ENCODE results near the gene ASAP3. TPM values are rescaled to one million over a fixed set of nuclear protein-coding genes. Genes with fewer than 3 reads are reported as not detected.

ASAP3 gene
- total and polyA plus RNA-seq, 2 experiments from 2014 or later, result 28.8 to 45.1 TPM

DNA sequence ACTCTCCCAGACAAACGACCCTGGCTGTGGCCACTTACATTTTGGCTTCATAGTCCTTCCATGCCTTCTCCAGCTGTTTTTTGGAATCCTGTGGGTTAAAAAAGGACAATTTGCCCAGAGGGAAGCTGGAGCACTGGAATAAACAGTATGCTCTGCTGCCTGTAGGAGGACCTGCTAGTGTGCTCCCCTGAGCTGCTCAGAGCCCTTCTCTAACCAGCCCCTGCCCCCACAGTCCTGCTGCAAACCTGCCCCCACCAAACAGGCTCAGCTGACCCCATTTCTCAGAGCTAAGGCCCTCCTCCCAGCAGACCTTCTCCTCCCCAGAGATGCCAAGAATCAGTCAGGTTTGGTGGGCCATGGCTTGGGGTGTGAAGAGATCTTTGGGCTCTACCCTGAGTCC, 32.5 kb downstream of the ASAP3 start:
- H2AFZ ChIP-seq, result no peak overlapping the region
- WGBS (ENCODE audit: low lambda C conversion rate, missing lambda C conversion rate), result 86% methylated on average over 1 of the region's 1 CpG
- no peak overlapping the region for H3K27ac ChIP-seq
- no peaks in the 10 kb centered on the region for H3K4me1 ChIP-seq (ENCODE audit: insufficient read depth)
- no peaks in the 10 kb centered on the region for H3K27me3 ChIP-seq
- no peaks in the 10 kb centered on the region for H3K9me2 ChIP-seq (replicated peaks; ENCODE audit: insufficient read depth)
- no peaks in the 10 kb centered on the region for H3K36me3 ChIP-seq (replicated peaks; ENCODE audit: insufficient read depth, low read depth)
- no peak overlapping the region for H3K4me3 ChIP-seq
- DNase-seq (ENCODE audit: low spot score), result no peak
- TF ChIP-seq, protein P1, sequence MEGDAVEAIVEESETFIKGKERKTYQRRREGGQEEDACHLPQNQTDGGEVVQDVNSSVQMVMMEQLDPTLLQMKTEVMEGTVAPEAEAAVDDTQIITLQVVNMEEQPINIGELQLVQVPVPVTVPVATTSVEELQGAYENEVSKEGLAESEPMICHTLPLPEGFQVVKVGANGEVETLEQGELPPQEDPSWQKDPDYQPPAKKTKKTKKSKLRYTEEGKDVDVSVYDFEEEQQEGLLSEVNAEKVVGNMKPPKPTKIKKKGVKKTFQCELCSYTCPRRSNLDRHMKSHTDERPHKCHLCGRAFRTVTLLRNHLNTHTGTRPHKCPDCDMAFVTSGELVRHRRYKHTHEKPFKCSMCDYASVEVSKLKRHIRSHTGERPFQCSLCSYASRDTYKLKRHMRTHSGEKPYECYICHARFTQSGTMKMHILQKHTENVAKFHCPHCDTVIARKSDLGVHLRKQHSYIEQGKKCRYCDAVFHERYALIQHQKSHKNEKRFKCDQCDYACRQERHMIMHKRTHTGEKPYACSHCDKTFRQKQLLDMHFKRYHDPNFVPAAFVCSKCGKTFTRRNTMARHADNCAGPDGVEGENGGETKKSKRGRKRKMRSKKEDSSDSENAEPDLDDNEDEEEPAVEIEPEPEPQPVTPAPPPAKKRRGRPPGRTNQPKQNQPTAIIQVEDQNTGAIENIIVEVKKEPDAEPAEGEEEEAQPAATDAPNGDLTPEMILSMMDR (IDR thresholded peaks at IDR 0.05; ENCODE audit: poor library complexity), result no peak
- TF ChIP-seq EZH2 (IDR thresholded peaks at IDR 0.05; ENCODE audit: borderline replicate concordance) (no peak), EZH2phosphoT487 (IDR thresholded peaks at IDR 0.05; ENCODE audit: low read depth, severe bottlenecking, unreplicated experiment) (no peak)
- no peaks in the 10 kb centered on the region for H3K9me3 ChIP-seq (ENCODE audit: low read depth)
- H3K4me2 ChIP-seq, result no peak overlapping the region
- H3K79me2 ChIP-seq, result no peaks in the 10 kb centered on the region
- H4K20me1 ChIP-seq (ENCODE audit: insufficient read depth, poor library complexity, severe bottlenecking), result no peaks in the 10 kb centered on the region

DNA sequence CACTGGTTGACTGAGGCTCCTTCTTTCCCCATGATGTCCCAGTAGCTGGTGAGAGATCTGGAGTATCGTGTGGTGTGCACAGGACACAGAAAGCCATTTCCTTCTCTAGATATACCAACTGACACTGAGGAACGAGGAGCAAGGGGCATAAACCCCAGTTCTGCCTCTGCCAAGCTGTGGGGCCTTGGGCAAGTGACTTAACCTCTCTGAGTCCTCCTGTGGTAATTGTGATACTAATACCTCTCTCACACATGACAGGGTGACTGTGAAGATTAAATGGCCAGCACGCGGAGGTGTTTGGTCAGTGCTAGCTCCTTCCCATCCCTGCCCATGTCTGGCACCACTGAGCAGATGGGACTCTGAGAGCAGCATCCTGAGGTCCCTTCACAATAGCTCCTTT, 33.1 kb downstream of the ASAP3 start:
- H3K4me2 ChIP-seq, result no peak overlapping the region
- no peaks in the 10 kb centered on the region for H3K27me3 ChIP-seq
- H3K36me3 ChIP-seq (replicated peaks; ENCODE audit: insufficient read depth, low read depth), result no peaks in the 10 kb centered on the region
- TF ChIP-seq, protein P1 (IDR thresholded peaks at IDR 0.05; ENCODE audit: poor library complexity), result no peak
- TF ChIP-seq EZH2phosphoT487 (IDR thresholded peaks at IDR 0.05; ENCODE audit: low read depth, severe bottlenecking, unreplicated experiment), result no peak
- TF ChIP-seq EZH2 (IDR thresholded peaks at IDR 0.05; ENCODE audit: borderline replicate concordance), result no peak
- no peak overlapping the region for H2AFZ ChIP-seq
- H3K9me2 ChIP-seq (replicated peaks; ENCODE audit: insufficient read depth), result no peaks in the 10 kb centered on the region
- no peak overlapping the region for H3K27ac ChIP-seq
- no peak overlapping the region for H3K4me3 ChIP-seq
- H3K79me2 ChIP-seq, result no peaks in the 10 kb centered on the region
- no peaks in the 10 kb centered on the region for H4K20me1 ChIP-seq (ENCODE audit: insufficient read depth, poor library complexity, severe bottlenecking)
- DNase-seq (ENCODE audit: low spot score), result no peak
- 97% methylated on average over 4 of the region's 4 CpGs for WGBS (ENCODE audit: low lambda C conversion rate, missing lambda C conversion rate)
- no peaks in the 10 kb centered on the region for H3K9me3 ChIP-seq (ENCODE audit: low read depth)
- no peaks in the 10 kb centered on the region for H3K4me1 ChIP-seq (ENCODE audit: insufficient read depth)

DNA sequence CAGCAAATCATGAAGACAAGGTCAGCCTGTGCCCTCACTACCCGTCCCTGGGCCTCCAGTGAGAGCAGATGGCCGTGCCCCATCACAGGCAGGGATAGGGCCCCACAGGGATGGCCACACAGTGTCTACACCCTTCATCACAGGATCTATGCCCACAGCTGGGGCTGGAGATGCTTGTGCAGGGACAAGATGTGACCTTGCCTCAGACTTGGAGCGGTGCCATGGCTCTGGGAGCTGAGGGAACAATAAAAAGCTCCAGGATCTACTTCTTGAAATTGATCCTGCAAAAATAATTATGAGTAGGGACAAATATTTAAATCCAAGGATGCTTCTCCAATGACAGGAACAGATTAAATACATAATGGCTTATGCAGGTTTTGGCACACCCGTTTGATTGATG, 34.0 kb downstream of the ASAP3 start:
- TF ChIP-seq EZH2 (IDR thresholded peaks at IDR 0.05; ENCODE audit: borderline replicate concordance) (no peak), EZH2phosphoT487 (IDR thresholded peaks at IDR 0.05; ENCODE audit: low read depth, severe bottlenecking, unreplicated experiment) (no peak)
- TF ChIP-seq, protein P1 (IDR thresholded peaks at IDR 0.05; ENCODE audit: poor library complexity), result no peak
- H3K79me2 ChIP-seq, result no peaks in the 10 kb centered on the region
- no peak overlapping the region for H3K4me3 ChIP-seq
- H3K4me2 ChIP-seq, result no peak overlapping the region
- H2AFZ ChIP-seq, result no peak overlapping the region
- H3K4me1 ChIP-seq (ENCODE audit: insufficient read depth), result no peaks in the 10 kb centered on the region
- H4K20me1 ChIP-seq (ENCODE audit: insufficient read depth, poor library complexity, severe bottlenecking), result no peaks in the 10 kb centered on the region
- no peaks in the 10 kb centered on the region for H3K36me3 ChIP-seq (replicated peaks; ENCODE audit: insufficient read depth, low read depth)
- no peak overlapping the region for H3K27ac ChIP-seq
- 89% methylated on average over 4 of the region's 4 CpGs for WGBS (ENCODE audit: low lambda C conversion rate, missing lambda C conversion rate)
- no peaks in the 10 kb centered on the region for H3K9me2 ChIP-seq (replicated peaks; ENCODE audit: insufficient read depth)
- no peaks in the 10 kb centered on the region for H3K9me3 ChIP-seq (ENCODE audit: low read depth)
- no peaks in the 10 kb centered on the region for H3K27me3 ChIP-seq
- DNase-seq (ENCODE audit: low spot score), result no peak

DNA sequence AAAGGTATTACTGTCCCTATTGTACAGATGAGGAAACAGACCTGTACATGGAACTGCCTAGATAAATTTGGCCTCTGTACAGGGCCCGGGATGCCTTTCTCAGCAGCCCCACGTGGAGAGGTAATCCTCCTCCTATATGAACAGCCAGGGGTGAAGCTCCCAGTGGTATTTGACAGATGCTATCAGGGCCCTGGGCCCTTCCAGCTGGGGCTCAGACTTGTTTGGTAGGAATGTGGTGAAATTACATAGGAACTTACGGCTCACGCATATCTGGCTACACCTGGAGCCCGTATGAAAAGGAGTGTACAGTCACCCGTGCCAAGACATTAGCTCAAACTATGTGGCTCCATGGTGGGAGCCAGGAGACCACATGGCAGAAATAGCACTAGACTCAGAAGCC, 34.7 kb downstream of the ASAP3 start:
- no peaks in the 10 kb centered on the region for H3K9me2 ChIP-seq (replicated peaks; ENCODE audit: insufficient read depth)
- H3K27me3 ChIP-seq, result no peaks in the 10 kb centered on the region
- H4K20me1 ChIP-seq (ENCODE audit: insufficient read depth, poor library complexity, severe bottlenecking), result no peaks in the 10 kb centered on the region
- no peaks in the 10 kb centered on the region for H3K79me2 ChIP-seq
- H3K4me2 ChIP-seq, result no peak overlapping the region
- no peaks in the 10 kb centered on the region for H3K4me1 ChIP-seq (ENCODE audit: insufficient read depth)
- no peak for DNase-seq (ENCODE audit: low spot score)
- H2AFZ ChIP-seq, result no peak overlapping the region
- no peak overlapping the region for H3K4me3 ChIP-seq
- TF ChIP-seq EZH2phosphoT487 (IDR thresholded peaks at IDR 0.05; ENCODE audit: low read depth, severe bottlenecking, unreplicated experiment), result no peak
- 75% methylated on average over 6 of the region's 6 CpGs for WGBS (ENCODE audit: low lambda C conversion rate, missing lambda C conversion rate)
- H3K27ac ChIP-seq, result no peak overlapping the region
- H3K9me3 ChIP-seq (ENCODE audit: low read depth), result no peaks in the 10 kb centered on the region
- no peaks in the 10 kb centered on the region for H3K36me3 ChIP-seq (replicated peaks; ENCODE audit: insufficient read depth, low read depth)

All from hepatocyte (in vitro differentiated cells).